ENCODE results near the gene DLX3. TPM values are rescaled to one million over a fixed set of nuclear protein-coding genes. Genes with fewer than 3 reads are reported as not detected.

The DLX3 gene
- total RNA-seq, 1 experiment from 2014 or later = 4.9 TPM

DNA sequence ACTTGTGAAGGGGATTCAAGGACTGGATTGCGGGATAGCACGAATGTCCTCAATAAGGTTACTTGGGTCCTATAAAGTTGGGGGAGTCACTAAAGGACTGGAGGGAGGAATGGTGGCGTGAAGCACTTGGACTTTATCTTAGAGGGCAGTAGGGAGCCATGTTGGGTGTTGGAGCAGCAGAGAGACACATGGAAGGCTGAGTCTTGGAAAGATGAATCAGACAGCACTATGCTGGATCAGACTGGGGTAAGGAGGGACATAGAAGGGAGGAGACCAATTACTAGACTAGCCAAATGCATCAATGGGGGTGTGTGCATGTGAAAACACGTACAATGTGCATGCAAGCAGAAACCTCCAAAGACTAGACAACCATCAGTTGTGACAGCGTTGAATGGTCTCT, 52.1 kb downstream of the DLX3 start:
- POLR2A ChIA-PET = no interaction called here
- H3K9me3 Mint-ChIP-seq (ENCODE audit: unreplicated experiment) = no peaks in the 10 kb centered on the region
- no peak overlapping the region for H3K4me3 ChIP-seq (ENCODE audit: low read depth, low read length)
- no peaks in the 10 kb centered on the region for H3K36me3 ChIP-seq (ENCODE audit: control insufficient read depth, insufficient read depth, low read length)
- no peaks in the 10 kb centered on the region for H3K36me3 Mint-ChIP-seq (ENCODE audit: insufficient read depth, unreplicated experiment)
- no peak overlapping the region for H3K4me3 Mint-ChIP-seq (ENCODE audit: unreplicated experiment)
- no peak overlapping the region for H3K27ac Mint-ChIP-seq (ENCODE audit: unreplicated experiment)
- TF ChIP-seq, protein P1, sequence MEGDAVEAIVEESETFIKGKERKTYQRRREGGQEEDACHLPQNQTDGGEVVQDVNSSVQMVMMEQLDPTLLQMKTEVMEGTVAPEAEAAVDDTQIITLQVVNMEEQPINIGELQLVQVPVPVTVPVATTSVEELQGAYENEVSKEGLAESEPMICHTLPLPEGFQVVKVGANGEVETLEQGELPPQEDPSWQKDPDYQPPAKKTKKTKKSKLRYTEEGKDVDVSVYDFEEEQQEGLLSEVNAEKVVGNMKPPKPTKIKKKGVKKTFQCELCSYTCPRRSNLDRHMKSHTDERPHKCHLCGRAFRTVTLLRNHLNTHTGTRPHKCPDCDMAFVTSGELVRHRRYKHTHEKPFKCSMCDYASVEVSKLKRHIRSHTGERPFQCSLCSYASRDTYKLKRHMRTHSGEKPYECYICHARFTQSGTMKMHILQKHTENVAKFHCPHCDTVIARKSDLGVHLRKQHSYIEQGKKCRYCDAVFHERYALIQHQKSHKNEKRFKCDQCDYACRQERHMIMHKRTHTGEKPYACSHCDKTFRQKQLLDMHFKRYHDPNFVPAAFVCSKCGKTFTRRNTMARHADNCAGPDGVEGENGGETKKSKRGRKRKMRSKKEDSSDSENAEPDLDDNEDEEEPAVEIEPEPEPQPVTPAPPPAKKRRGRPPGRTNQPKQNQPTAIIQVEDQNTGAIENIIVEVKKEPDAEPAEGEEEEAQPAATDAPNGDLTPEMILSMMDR (IDR thresholded peaks at IDR 0.05; ENCODE audit: insufficient read depth in 1 of 2, low read depth in 1 of 2, low read length in 1 of 2, severe bottlenecking in 1 of 2, unreplicated experiment in 1 of 2) = no peak
- H3K4me1 ChIP-seq = peaks cover 36% of the 10 kb centered on the region
- BruUV-seq (replicated peaks) = no TSS peak
- H3K9me3 ChIP-seq = no peaks in the 10 kb centered on the region
- DNase-seq = no peak
- H3K27me3 Mint-ChIP-seq (ENCODE audit: insufficient read depth, unreplicated experiment) = no peaks in the 10 kb centered on the region
- CTCF ChIA-PET = interaction anchor here (0.6 to 4.6 kb wide), 2 partner anchors 8 to 64 kb away, joined by 4 to 45 read pairs; no protein-coding TSS in a partner anchor
- H3K4me1 Mint-ChIP-seq (ENCODE audit: low read depth, unreplicated experiment) = peaks cover 15% of the 10 kb centered on the region
- intact Hi-C loops (cut with micrococcal nuclease; ENCODE audit: unreplicated experiment) = no loop called here
- no peaks in the 10 kb centered on the region for H3K27me3 ChIP-seq (replicated peaks; ENCODE audit: control insufficient read depth, insufficient read depth, low read length)

DNA sequence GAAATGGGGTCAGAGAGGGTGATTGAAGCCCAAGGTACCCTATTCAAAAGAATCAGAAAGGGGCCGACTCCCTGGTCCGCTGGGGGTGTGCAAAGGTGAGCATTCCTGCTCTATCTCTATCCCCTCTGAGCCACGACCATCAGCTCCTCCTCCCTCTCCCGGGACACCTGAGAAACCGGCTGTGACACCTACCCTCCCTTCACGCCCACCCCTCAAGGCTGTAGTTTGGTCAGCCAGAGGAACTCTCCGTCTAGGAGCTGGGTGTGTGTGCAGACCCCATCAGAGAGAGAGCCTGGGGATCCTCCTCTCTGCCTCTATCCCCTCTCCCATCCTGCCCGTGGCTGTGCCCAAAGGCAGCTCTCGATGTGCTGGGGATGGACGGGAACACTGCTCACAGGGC, 53.6 kb downstream of the DLX3 start:
- intact Hi-C loops (cut with micrococcal nuclease; ENCODE audit: unreplicated experiment) = no loop called here
- TF ChIP-seq, protein P1 (IDR thresholded peaks at IDR 0.05; ENCODE audit: insufficient read depth in 1 of 2, low read depth in 1 of 2, low read length in 1 of 2, severe bottlenecking in 1 of 2, unreplicated experiment in 1 of 2) = no peak
- Mint-ChIP-seq H3K4me1 (ENCODE audit: low read depth, unreplicated experiment) (peaks cover 15% of the 10 kb centered on the region), H3K27ac (ENCODE audit: unreplicated experiment) (no peak overlapping the region), H3K36me3 (ENCODE audit: insufficient read depth, unreplicated experiment) (no peaks in the 10 kb centered on the region), H3K9me3 (ENCODE audit: unreplicated experiment) (no peaks in the 10 kb centered on the region), H3K4me3 (ENCODE audit: unreplicated experiment) (no peak overlapping the region), H3K27me3 (ENCODE audit: insufficient read depth, unreplicated experiment) (no peaks in the 10 kb centered on the region)
- Histone ChIP-seq H3K9me3 (no peaks in the 10 kb centered on the region), H3K4me1 (peaks cover 31% of the 10 kb centered on the region), H3K36me3 (ENCODE audit: control insufficient read depth, insufficient read depth, low read length) (no peaks in the 10 kb centered on the region), H3K4me3 (ENCODE audit: low read depth, low read length) (no peak overlapping the region), H3K27me3 (replicated peaks; ENCODE audit: control insufficient read depth, insufficient read depth, low read length) (no peaks in the 10 kb centered on the region)
- ChIA-PET POLR2A (interaction anchor here (0.6 kb wide), 1 partner anchor 177 kb away, joined by 3 read pairs; the partner anchor contains the start of gene FAM117A), CTCF (interaction anchor here (1.0 to 4.6 kb wide), 6 partner anchors 10 to 348 kb away, joined by 3 to 45 read pairs (median 7); no protein-coding TSS in a partner anchor)
- DNase-seq = peak; percentile 50 to 63
- no TSS peak for BruUV-seq (replicated peaks)

Other genes with a start within 250 kb of the DLX3 start
- 36.8 and 41.5 TPM in 2 replicates for gene FAM117A, start 231.1 kb downstream of the DLX3 start, total RNA-seq (2022)
- 131 and 137 TPM in 2 replicates for gene KAT7, start 206.5 kb downstream of the DLX3 start, total RNA-seq (2022)
- gene TAC4, start 147.2 kb downstream of the DLX3 start, total RNA-seq (2022) = 10.8 and 17.1 TPM in 2 replicates
- gene DLX4, start 26.0 kb downstream of the DLX3 start, total RNA-seq (2022) = 27.0 and 33.1 TPM in 2 replicates
- gene ITGA3, start 60.9 kb upstream of the DLX3 start, total RNA-seq (2022) = 10.4 and 14.7 TPM in 2 replicates
- gene PDK2, start 100.1 kb upstream of the DLX3 start, total RNA-seq (2022) = 10.5 and 15.2 TPM in 2 replicates
- 2.2 and 3.4 TPM in 2 replicates for gene SAMD14, start 134.9 kb upstream of the DLX3 start, total RNA-seq (2022)
- gene PPP1R9B, start 155.5 kb upstream of the DLX3 start, total RNA-seq (2022) = 74.8 and 76.2 TPM in 2 replicates
- gene SGCA, start 170.8 kb upstream of the DLX3 start, total RNA-seq (2022) = not detected in 2 replicates
- 23.4 and 27.3 TPM in 2 replicates for gene COL1A1, start 206.4 kb upstream of the DLX3 start, total RNA-seq (2022)